ENCODE measurements around the gene ERC2. TPM values are rescaled to one million over a fixed set of nuclear protein-coding genes. Genes with fewer than 3 reads are reported as not detected.

ERC2 gene
- total RNA-seq, 1 donor from 2014 or later: 7.4 TPM

- Histone ChIP-seq H3K9ac (ENCODE audit: low read length) (no peak overlapping the region), H3K36me3 (ENCODE audit: insufficient read depth, low read length) (no peaks in the 10 kb centered on the region), H3K27me3 (ENCODE audit: insufficient read depth, low read length) (no peaks in the 10 kb centered on the region), H3K4me1 (ENCODE audit: insufficient read depth, low read length) (no peaks in the 10 kb centered on the region), H3K9me3 (ENCODE audit: insufficient read depth, low read depth, low read length) (no peaks in the 10 kb centered on the region), H3K4me3 (ENCODE audit: insufficient read depth, low read depth, low read length) (no peak overlapping the region), H3K4me2 (ENCODE audit: low read length) (no peak overlapping the region), H2AFZ (ENCODE audit: low read depth, low read length) (no peak overlapping the region), H4K20me1 (ENCODE audit: insufficient read depth, low read length) (no peaks in the 10 kb centered on the region), H3K79me2 (ENCODE audit: insufficient read depth, low read length) (no peaks in the 10 kb centered on the region), H3K27ac (ENCODE audit: low read depth, low read length) (no peak overlapping the region)
- no peak for DNase-seq (ENCODE audit: low read depth)
- TF ChIP-seq EZH2 (IDR thresholded peaks at IDR 0.05; ENCODE audit: insufficient read depth, low read length): no peak
- no peak for TF ChIP-seq CTCF (IDR thresholded peaks at IDR 0.05; ENCODE audit: insufficient read depth, low read depth, low read length)
- H3K27me3 Mint-ChIP-seq (ENCODE audit: low read depth, unreplicated experiment): no peaks in the 10 kb centered on the region
- H3K9me3 Mint-ChIP-seq (ENCODE audit: unreplicated experiment): peaks cover 2% of the 10 kb centered on the region
- H3K4me1 Mint-ChIP-seq (ENCODE audit: low read depth, unreplicated experiment): no peaks in the 10 kb centered on the region
- H3K27ac Mint-ChIP-seq (ENCODE audit: unreplicated experiment): peak overlapping the region; percentile 20
- no peaks in the 10 kb centered on the region for H3K36me3 Mint-ChIP-seq (ENCODE audit: low read depth, unreplicated experiment)
- no peak overlapping the region for H3K4me3 Mint-ChIP-seq (ENCODE audit: unreplicated experiment)
- no peak for FAIRE-seq
Observed at GRCh38 chr3:55639896-55640765, 828.1 kb downstream of the ERC2 start.

- no peaks in the 10 kb centered on the region for H3K27me3 Mint-ChIP-seq (ENCODE audit: low read depth, unreplicated experiment)
- no peak for FAIRE-seq
- H4K20me1 ChIP-seq (ENCODE audit: insufficient read depth, low read length): no peaks in the 10 kb centered on the region
- no peak overlapping the region for H2AFZ ChIP-seq (ENCODE audit: low read depth, low read length)
- DNase-seq (ENCODE audit: low read depth): no peak
- peaks cover 2% of the 10 kb centered on the region for H3K9me3 Mint-ChIP-seq (ENCODE audit: unreplicated experiment)
- no peak overlapping the region for H3K4me3 ChIP-seq (ENCODE audit: insufficient read depth, low read depth, low read length)
- H3K9me3 ChIP-seq (ENCODE audit: insufficient read depth, low read depth, low read length): no peaks in the 10 kb centered on the region
- H3K4me1 ChIP-seq (ENCODE audit: insufficient read depth, low read length): no peaks in the 10 kb centered on the region
- no peaks in the 10 kb centered on the region for H3K36me3 Mint-ChIP-seq (ENCODE audit: low read depth, unreplicated experiment)
- H3K79me2 ChIP-seq (ENCODE audit: insufficient read depth, low read length): no peaks in the 10 kb centered on the region
- no peak overlapping the region for H3K27ac Mint-ChIP-seq (ENCODE audit: unreplicated experiment)
- peaks cover 4% of the 10 kb centered on the region for H3K4me1 Mint-ChIP-seq (ENCODE audit: low read depth, unreplicated experiment)
- no peak for TF ChIP-seq CTCF (IDR thresholded peaks at IDR 0.05; ENCODE audit: insufficient read depth, low read depth, low read length)
- TF ChIP-seq EZH2 (IDR thresholded peaks at IDR 0.05; ENCODE audit: insufficient read depth, low read length): no peak
- H3K9ac ChIP-seq (ENCODE audit: low read length): no peak overlapping the region
- H3K27me3 ChIP-seq (ENCODE audit: insufficient read depth, low read length): no peaks in the 10 kb centered on the region
- H3K36me3 ChIP-seq (ENCODE audit: insufficient read depth, low read length): no peaks in the 10 kb centered on the region
- H3K4me2 ChIP-seq (ENCODE audit: low read length): no peak overlapping the region
- no peak overlapping the region for H3K4me3 Mint-ChIP-seq (ENCODE audit: unreplicated experiment)
- no peak overlapping the region for H3K27ac ChIP-seq (ENCODE audit: low read depth, low read length)
Observed at GRCh38 chr3:55639143-55639542, 829.1 kb downstream of the ERC2 start.

Measured in astrocyte (in vitro differentiated cells and primary cell).